HG03558 (cell line): Measurements from ENCODE around the gene LMTK2.
"Not testable (repeated sequence)": the region's sequence is repeated elsewhere in the genome, so short reads cannot be mapped to it uniquely, and the experiment has no call there.

Experiments used
- ATAC-seq: cut with Tn5 transposase; IDR thresholded peaks from one replicate; pipeline ENCODE4 v1.9.1; 2021; ENCODE audit warnings: moderate number of reproducible peaks; ENCODE audit not compliant: unreplicated experiment; ENCODE audit errors: extremely low read depth

LMTK2 gene

DNA sequence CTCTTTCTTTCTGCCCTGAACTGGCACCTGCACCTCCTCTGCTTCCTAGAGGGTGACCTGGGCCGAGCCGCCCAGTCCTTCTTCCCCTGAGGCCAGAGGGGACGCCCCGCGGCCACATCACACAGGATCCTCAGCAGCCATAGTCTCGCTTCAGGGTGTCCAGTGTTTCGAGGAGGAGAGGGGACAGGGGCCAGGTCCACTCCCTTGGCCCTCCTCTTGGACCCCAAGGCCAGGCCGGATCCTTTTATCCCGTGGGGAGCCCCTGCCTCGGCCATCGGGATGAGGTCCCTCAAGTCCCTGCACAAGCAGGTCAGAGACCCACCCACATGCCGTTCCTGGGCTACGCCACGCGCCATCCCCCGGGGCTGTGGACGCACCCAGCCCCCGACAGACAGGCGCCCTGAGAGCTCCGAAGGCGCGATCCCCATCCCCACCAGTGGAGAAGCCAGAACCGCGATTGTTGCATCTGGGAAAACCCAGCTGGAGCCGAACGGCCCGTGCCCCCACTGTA lies 108.2 kb downstream of the LMTK2 start:
- no peak for ATAC-seq

DNA sequence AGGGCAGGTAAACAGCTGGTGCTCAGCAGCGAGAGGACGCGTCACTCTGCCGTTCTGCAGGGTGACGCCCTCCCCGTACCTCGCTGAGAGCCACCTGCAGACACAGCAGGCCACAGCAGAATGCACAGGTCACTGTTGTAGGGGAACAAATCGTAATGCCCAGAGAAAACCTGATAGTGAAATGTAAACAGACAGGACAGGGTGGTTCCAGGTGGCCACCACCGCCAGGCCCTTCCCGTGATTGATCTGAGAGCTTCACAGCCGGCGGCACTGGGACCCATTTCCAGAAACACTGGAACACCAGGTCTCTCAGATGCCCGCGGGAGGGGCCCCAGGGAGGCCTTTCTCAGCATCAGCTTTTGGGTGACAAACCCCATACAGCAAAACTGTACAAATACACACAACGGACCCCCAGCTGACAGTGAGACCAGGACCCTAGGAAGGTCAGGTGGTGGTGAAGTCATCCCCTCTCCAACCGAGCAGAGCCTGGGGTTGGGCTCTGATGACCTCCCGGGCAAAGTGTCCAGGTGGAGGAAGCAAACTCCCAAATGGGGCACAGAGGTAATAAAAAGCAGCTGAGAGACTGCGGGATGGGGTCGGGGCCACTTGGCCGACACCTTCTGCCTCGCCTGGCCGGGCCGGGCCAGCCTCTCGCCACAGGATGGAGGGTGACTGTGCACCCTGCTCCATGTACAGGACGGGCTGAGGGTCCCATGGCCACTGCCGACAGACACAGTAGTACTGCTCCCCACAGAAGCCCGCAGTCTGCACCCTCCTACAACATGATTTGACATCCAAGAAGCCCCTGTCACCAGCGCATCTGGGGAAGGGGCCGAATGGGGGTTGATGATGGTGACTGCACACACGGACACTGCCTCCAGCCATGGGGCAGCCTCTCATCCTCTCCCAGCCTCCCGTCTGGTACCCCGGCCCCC lies 109.2 kb downstream of the LMTK2 start:
- ATAC-seq, result no peak

DNA sequence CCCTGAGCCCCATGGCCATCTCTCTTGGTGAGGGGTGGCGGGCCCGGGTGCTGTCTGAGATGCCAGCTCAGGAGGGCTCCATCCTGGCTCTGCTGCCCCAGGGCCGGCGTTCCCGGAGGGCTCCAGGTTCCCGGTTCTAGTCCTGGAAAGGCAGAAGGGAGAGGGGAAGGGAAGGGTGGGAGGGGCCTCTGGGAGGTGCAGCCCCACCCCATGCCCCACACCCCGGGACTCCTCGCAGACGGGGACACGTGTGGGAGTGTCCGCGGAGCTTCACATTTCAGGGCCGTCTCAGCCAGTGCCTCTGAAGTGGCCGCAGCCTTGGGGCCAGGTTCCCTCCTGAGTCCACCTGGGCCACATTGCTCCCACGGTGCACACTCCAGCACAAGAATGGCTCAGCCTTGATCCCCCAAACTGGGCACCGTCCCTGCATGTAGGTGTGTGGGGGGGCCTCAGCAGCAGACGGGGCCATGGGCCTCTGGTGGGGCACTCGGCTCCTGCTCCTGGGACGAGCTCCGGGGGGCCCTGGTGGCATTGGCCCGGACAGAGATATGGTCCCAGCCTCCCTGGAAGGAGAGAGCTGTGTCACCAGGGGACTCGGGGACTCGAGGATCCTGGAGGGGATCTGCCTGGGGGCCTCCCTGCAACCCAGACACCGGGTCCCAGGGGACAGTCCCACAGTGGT lies 110.4 kb downstream of the LMTK2 start:
- ATAC-seq, result no peak

- ATAC-seq, result no peak
These were observed 111.2 kb downstream of the LMTK2 start for GRCh38 chr7:98217623-98218582.

GRCh38 chr7:98219382-98219781 lies 112.7 kb downstream of the LMTK2 start:
- ATAC-seq, result not testable (repeated sequence)

DNA sequence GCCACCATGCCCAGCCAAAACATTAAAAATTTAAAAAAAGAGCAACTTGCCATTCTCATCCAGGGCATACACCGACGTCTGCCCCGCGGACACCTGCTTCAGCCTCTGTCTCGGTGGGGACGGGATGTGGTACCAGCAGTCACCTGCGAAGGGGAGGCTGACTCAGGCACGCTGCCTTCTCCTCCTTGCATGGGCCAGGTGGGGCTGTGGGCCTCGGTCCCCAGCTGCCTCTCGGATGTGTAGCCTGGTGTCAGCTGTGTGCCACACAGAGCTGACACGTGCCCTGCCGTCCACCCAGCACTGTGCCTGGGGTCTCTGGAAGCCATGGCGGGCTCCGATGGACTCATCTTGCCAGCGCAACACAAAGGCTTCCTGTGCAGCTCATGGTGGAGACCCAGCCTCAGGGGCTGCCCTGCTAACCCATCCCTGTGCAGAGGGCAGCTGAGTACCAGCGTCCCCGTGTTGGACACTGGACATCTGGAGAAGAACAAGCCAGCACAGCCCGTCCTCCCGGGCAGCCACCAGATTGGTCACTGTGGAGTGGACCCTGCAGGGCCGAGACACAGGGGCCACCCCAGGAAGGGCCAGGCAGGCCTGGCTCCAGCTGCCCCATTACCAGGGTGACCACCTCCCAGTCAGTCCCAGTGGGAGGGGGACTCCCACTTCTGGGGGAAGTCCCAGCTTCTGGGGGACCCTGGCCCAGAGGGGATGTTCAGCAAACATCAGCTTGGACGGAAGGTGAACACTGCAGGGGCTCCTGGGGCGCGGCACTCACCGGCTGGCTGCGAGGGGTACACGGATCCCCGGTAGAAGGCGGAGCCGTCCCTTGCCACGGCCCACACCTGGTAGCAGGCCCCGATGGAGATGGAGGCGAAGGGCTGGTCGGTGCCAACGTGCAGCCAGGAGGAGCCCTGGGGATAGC lies 115.2 kb downstream of the LMTK2 start:
- no peak for ATAC-seq

DNA sequence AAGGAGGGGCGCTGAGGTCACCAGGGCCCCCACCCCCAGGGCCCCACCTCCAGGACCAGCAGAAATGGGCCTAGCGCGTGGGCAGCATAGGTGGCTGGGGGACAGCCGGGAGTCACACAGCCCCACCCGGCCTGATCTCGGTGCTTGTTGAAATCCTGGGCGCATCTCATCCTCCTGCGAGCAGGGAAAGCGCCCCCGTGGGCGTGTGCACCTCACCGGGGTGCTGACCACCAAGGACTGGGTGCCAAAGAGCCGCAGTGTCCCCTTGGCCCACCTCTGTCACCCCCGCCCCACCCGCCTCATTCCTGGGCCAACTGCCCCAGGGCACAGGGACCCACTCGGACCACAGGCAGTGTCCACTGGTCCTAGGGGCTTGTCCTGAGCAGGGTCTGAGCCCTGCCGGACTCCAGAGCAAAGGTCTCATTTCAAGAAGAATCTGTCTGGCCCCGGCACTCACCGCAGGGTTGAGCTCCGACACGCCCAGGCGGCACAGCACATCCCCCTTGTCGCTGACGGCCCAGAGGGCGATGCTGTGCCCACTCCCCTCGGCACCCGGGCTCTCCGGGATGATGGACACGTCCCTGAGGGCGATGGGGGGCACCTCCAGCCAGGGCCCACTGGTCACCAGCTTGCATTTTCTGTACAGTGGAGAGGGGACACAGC lies 116.0 kb downstream of the LMTK2 start:
- ATAC-seq, result no peak

- no peak for ATAC-seq
These were observed 116.8 kb downstream of the LMTK2 start for GRCh38 chr7:98223351-98223897.

- no peak for ATAC-seq
These were observed 117.4 kb downstream of the LMTK2 start for GRCh38 chr7:98223898-98224700.

DNA sequence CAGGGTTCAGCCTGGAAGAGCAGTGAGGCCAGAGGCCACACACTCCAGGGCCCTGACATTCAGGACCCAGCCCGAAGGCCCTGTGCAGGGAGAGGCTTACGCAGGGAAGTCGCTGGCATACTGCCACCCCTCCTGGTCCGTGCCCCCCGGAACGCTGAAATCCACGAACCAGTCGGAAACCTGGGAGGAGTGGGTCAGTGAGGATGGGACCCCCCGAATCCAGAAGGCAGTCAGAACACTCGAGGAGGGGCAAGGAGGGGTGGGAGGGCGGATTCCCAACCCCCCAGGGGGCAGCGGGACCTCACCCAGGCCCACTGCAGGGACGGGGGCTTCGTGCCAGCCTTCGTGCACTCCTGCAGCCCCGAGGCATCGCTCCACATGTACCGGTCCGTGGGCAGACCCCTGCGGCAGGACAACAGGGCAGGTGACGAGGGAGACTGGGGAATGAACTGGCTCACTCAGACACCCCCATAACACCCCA lies 118.1 kb downstream of the LMTK2 start:
- ATAC-seq, result no peak

GRCh38 chr7:98225913-98226614 lies 119.4 kb downstream of the LMTK2 start:
- no peak for ATAC-seq

DNA sequence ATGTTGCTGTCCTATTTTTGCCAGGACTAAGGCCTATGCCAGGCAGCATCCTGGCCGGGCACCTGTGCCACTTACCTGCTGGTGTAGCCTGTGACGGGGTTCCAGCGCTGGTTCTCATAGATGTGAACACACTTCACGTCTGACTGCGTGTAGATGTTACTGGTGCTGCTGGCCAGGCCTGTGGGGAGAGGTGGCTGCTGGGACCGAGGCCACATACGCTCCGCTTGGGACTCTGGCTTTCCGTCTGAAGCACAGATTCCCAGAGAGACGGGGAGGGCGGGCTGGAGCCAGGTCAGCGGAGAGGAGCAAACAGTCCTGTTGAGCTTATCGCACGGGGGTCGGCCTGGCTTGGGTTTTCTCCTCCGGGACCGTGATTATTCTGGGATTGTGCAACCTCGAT lies 121.3 kb downstream of the LMTK2 start:
- ATAC-seq, result no peak

DNA sequence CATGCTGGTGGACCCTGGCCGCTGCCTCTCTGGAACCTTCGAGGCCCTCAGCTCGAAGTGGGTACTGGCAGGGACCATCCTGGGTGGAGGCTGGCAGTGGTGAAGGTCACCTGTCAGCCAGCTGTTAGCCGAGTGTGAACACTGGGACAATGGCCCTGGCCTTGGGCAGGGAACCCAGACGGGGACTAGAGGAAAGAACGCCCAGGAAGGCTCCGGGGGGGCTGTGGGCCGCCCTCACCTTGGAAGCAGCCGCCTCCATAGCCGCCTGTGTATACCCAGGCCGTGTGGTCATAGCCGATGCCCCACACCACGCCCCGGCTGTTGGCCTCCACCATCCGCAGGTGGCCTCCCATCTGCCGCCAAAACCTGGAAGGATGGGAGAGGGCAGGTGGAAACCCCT lies 122.1 kb downstream of the LMTK2 start:
- ATAC-seq, result no peak

- no peak for ATAC-seq
These were observed 122.8 kb downstream of the LMTK2 start for GRCh38 chr7:98229441-98229840.

DNA sequence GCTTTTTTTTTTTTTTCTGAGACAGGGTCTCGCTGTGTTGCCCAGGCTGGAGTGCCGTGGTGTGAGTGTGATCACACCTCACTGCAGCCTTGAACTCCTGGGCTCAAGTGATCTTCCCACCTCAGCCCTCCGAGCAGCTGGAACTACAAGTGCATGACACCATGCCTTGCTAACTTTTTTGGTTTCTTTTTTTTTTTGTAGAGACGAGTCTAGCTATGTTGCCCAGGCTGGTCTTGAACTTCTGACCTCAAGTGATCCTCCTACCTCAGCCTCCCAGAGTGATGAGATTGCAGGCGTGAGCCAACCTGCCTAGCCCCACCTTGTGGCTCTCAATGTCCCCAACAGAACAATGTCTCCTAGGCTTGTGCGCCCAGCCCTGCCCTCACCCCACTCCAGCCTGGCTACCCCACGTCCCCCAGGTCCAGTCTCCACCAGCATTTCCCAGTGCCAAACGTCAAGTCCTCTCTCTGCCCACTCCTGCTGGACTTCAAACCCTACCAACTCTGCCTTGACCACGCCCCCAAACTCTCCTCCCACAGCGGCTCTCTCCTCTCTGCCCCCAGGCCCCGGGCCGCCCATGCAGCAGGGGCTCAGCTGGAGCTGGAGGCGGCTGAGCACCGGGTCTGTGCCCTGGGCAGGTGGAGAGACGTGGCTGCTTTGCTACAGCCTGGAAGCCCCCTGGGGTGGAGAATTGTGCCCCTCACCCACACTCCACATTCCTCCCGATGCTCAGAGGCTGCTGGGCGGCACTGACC lies 123.5 kb downstream of the LMTK2 start:
- no peak for ATAC-seq
